Bronchial epithelial cell (primary cell): ENCODE measurements around the gene HIRA. TPM values are rescaled to one million over a fixed set of nuclear protein-coding genes. Genes with fewer than 3 reads are reported as not detected.

Experiments
- DNase-seq: peaks from one replicate; pipeline ENCODE4 v3.0.0-alpha.2; 2010; ENCODE audit warnings: low read depth
- FAIRE-seq: peaks from 2 replicates; lab custom pipeline; 2011; peaks lifted over from hg19 to GRCh38; lab: Jason Lieb, UNC
- H3K27me3 ChIP-seq: 2 replicates; pipeline ENCODE4 v1.5.1; 2011; ENCODE audit warnings: low read length; ENCODE audit not compliant: control insufficient read depth, insufficient read depth
- H3K36me3 ChIP-seq: 2 replicates; pipeline ENCODE4 v1.5.1; 2011; ENCODE audit warnings: low read length; ENCODE audit not compliant: control insufficient read depth, insufficient read depth
- H3K4me3 ChIP-seq: 2 replicates; pipeline ENCODE4 v1.5.1; 2011; ENCODE audit warnings: mild to moderate bottlenecking, low read depth, low read length, control low read depth
- CTCF ChIP-seq: IDR thresholded peaks from 2 replicates; pipeline ENCODE4 v1.5.1; 2011; ENCODE audit warnings: mild to moderate bottlenecking, moderate library complexity, low read length, control low read depth, inconsistent platforms; ENCODE audit not compliant: insufficient read depth, severe bottlenecking
- total RNA-seq: library from RNA; depleted of rRNA; stranded (reverse); fragments of >200 nt; gene quantifications from 2 replicates; pipeline ENCODE4 v1.2.1, GENCODE V29; 2014

Gene HIRA
- total RNA-seq, 1 donor from 2014 or later: 22.4 TPM

- FAIRE-seq (no peak), DNase-seq (no peak)
- peaks cover 37% of the 10 kb centered on the region for H3K36me3 ChIP-seq
- H3K4me3 ChIP-seq: no peak overlapping the region
- no peaks in the 10 kb centered on the region for H3K27me3 ChIP-seq
- no peak for TF ChIP-seq CTCF
Observed at GRCh38 chr22:19352217-19352616, 79.3 kb downstream of the HIRA start.

- DNase-seq (no peak), FAIRE-seq (peak; percentile 86)
- Histone ChIP-seq H3K27me3 (no peaks in the 10 kb centered on the region), H3K36me3 (peaks cover 38% of the 10 kb centered on the region), H3K4me3 (no peak overlapping the region)
- TF ChIP-seq CTCF: no peak
Observed at GRCh38 chr22:19351604-19352003, 79.9 kb downstream of the HIRA start.

- no peak for DNase-seq
- no peak for TF ChIP-seq CTCF
- FAIRE-seq: no peak
- no peaks in the 10 kb centered on the region for H3K27me3 ChIP-seq
- no peak overlapping the region for H3K4me3 ChIP-seq
- H3K36me3 ChIP-seq: peaks cover 34% of the 10 kb centered on the region
Observed at GRCh38 chr22:19350947-19351346, 80.6 kb downstream of the HIRA start.

GRCh38 chr22:19350476-19350859 lies 81.1 kb downstream of the HIRA start:
- DNase-seq (no peak), FAIRE-seq (no peak)
- TF ChIP-seq CTCF: no peak
- Histone ChIP-seq H3K4me3 (no peak overlapping the region), H3K36me3 (peaks cover 32% of the 10 kb centered on the region), H3K27me3 (no peaks in the 10 kb centered on the region)

GRCh38 chr22:19349778-19350475 lies 81.6 kb downstream of the HIRA start:
- H3K36me3 ChIP-seq: peaks cover 31% of the 10 kb centered on the region
- no peak for TF ChIP-seq CTCF

More at GRCh38 chr22:19349778-19350475, 81.6 kb downstream of the HIRA start:
- no peak for DNase-seq
- FAIRE-seq: peak; percentile 58
- no peak overlapping the region for H3K4me3 ChIP-seq
- no peaks in the 10 kb centered on the region for H3K27me3 ChIP-seq
